IPS-20b (cell line): ENCODE measurements around the gene ANKS1B.

Source experiments
- H3K27ac ChIP-seq: one replicate; pipeline ENCODE4 v1.5.1; 2013; ENCODE audit warnings: low read length
- H3K27me3 ChIP-seq: 2 replicates; pipeline ENCODE4 v1.6.1; 2013; ENCODE audit warnings: mild to moderate bottlenecking, low read length, inconsistent platforms; ENCODE audit not compliant: insufficient read depth
- H3K36me3 ChIP-seq: 2 replicates; pipeline ENCODE4 v1.6.1; 2013; ENCODE audit warnings: low read depth, mild to moderate bottlenecking, inconsistent platforms, low read length, moderate library complexity; ENCODE audit not compliant: insufficient read depth
- H3K4me1 ChIP-seq: 2 replicates; pipeline ENCODE4 v1.6.1; 2013; ENCODE audit warnings: mild to moderate bottlenecking, control low read depth, inconsistent platforms, low read length, moderate library complexity; ENCODE audit not compliant: insufficient read depth
- H3K4me3 ChIP-seq: 2 replicates; pipeline ENCODE4 v1.5.1; 2013; ENCODE audit warnings: mild to moderate bottlenecking, low read length, inconsistent platforms
- H3K9ac ChIP-seq: 2 replicates; pipeline ENCODE4 v1.6.1; 2013; ENCODE audit warnings: low read depth, mild to moderate bottlenecking, inconsistent platforms, low read length, moderate library complexity
- H3K9me3 ChIP-seq: 2 replicates; pipeline ENCODE4 v1.6.1; 2013; ENCODE audit warnings: mild to moderate bottlenecking, low read depth, low read length, inconsistent platforms; ENCODE audit not compliant: insufficient read depth

The ANKS1B gene

DNA sequence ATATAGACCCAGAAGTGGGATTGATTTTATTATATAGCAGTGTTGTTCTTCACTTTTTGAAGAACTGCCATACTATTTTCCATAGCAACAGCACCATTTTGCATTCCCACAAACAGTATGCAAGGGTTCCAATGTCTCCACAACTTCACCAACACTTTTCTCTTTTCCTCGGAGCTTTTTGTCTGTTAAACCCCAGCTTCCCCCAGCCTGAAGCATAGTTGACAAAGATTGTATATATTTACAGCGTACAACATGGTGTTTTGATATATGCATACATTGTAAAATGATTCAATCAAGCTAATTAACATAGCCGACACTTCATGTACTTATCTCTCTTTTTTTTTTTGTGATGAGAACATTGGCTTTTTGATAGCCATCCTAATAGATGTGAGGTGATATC is 982.6 kb downstream of the ANKS1B start:
- Histone ChIP-seq H3K27ac (no peak overlapping the region), H3K4me3 (no peak overlapping the region), H3K9ac (no peak overlapping the region), H3K4me1 (no peaks in the 10 kb centered on the region), H3K36me3 (no peaks in the 10 kb centered on the region), H3K27me3 (no peaks in the 10 kb centered on the region), H3K9me3 (no peaks in the 10 kb centered on the region)

DNA sequence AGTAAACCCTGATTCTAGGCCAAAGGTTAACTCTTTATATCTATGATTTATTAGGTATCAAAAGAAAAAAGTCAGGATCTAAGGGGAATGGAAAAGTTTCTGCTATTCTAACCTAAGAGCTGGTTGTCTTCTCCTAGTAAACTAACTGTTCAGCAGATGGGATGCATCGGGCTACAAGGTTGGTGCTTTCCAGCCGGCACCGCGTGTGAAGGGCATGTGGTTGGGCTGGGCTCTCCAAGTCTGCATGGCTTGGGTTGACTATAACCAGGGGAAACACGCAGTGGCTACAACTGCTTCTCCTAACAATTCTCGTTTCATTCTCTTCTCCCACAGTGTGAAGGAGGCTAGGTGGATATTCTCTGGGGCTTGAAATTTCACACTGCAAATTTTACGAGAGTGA is 985.2 kb downstream of the ANKS1B start:
- Histone ChIP-seq H3K27ac (no peak overlapping the region), H3K9me3 (no peaks in the 10 kb centered on the region)

DNA sequence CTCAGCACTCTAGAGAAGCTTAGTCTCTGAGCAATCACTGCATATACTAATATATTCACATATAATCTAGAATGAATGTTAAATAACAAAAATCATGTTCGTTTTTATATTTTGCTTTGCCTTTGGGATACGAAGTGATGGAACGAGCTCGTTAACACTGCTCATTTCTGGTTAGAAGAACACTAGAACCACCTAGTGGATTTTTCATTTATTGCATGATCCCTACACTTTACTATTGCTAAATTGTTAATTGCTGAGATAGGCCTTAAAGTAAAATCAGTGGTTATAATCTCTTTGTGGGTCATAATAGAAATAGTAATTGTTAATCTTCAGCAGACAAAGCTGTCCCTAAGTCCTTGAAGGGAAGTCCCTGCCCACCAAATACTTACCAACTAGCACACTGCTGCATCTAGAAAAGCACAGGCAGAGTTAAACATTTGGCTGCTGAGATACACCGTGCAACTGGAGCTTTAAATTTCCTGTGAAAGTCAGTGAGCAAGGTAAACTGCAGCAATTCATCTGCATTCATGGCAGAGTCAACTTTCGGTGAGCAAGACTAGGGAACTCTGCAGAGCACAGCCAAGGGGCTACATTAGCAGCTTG is 985.9 kb downstream of the ANKS1B start:
- Histone ChIP-seq H3K27me3 (no peaks in the 10 kb centered on the region), H3K4me3 (no peak overlapping the region), H3K9ac (no peak overlapping the region), H3K27ac (no peak overlapping the region), H3K9me3 (no peaks in the 10 kb centered on the region), H3K36me3 (no peaks in the 10 kb centered on the region), H3K4me1 (no peaks in the 10 kb centered on the region)

More for the DNA sequence above, 985.2 kb downstream of the ANKS1B start:
- Histone ChIP-seq H3K36me3 (no peaks in the 10 kb centered on the region), H3K27me3 (no peaks in the 10 kb centered on the region), H3K4me3 (no peak overlapping the region), H3K9ac (no peak overlapping the region), H3K4me1 (no peaks in the 10 kb centered on the region)

DNA sequence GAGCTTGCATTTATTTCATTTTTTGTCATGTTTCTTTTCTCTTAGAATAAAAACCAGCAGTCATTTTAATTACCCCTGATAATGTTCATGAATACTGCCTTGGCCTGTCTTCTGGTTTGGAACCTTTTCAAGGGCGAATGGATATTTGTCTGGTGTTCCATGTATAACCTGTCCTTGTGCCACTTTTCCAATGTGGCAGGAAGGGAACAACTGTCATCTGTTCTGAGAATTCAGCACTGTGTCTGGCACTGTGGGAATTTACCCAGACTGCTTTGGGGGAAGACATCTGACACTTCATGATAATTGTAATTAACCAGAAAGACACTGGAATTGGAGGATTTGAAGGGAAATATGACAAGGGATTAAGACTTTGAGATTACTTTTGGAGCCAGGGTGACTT is 986.8 kb downstream of the ANKS1B start:
- Histone ChIP-seq H3K27me3 (no peaks in the 10 kb centered on the region), H3K27ac (no peak overlapping the region), H3K4me1 (no peaks in the 10 kb centered on the region), H3K9ac (no peak overlapping the region), H3K4me3 (no peak overlapping the region), H3K9me3 (no peaks in the 10 kb centered on the region), H3K36me3 (no peaks in the 10 kb centered on the region)

DNA sequence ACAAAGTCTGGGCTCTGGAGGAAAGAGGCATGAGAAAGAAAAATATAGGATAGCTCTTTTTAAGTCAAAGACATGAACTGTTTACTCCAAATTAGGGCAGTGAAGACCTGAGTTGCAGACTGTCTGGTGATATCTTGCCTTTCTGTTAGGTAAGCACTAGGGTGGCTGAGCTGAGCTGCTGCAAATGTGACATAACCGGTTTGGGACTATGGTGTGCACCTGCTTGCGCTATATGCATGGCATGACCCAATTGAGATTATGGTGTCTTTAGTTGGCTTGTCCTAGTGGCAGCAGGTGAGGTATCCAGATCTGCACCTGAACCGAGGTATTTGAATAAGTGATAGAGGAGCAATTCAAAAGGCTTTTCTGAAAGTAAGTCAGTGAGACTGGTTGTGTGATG is 994.1 kb downstream of the ANKS1B start:
- no peak overlapping the region for H3K27ac ChIP-seq
- H3K4me3 ChIP-seq: no peak overlapping the region
- H3K9me3 ChIP-seq: no peaks in the 10 kb centered on the region
- no peaks in the 10 kb centered on the region for H3K4me1 ChIP-seq
- H3K9ac ChIP-seq: no peak overlapping the region
- H3K27me3 ChIP-seq: no peaks in the 10 kb centered on the region
- H3K36me3 ChIP-seq: no peaks in the 10 kb centered on the region

DNA sequence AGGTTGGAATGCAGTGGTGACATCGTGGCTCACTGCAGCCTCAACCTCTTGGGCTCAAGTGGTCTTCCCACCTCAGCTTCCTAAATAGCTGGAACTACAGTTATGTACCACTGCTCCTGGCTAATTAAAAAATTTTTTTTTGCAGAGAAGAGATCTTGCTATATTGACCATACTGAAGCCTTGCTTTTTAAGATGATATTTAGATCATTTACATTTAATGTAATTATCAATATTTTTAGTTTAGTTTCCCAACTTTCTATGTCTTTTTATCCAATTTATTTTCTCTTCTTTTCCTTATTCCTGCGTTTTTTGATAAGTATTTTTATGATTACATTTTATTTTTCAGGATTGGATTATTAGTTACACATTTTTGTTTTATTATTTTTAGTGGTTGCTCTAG is 999.6 kb downstream of the ANKS1B start:
- H3K27ac ChIP-seq: no peak overlapping the region

DNA sequence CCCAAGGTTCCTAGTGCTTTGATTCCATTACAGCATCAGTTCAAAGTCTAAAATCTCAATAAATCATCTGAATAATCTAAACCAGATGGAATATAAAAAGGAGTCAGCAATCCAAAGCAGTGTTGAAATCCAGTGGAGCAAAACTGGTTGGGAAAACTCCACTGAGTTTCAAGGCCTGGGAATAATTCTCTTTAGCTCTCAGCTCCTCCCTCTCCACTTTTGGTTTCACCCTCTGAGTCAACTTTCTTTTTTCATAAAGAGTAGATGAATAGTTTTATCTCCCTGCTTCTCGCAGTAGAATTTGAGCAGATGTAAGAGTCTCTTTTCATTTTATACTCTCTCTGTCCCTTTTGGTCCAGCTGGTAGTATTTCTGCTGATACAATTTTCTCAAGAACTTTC is 1001.1 kb downstream of the ANKS1B start:
- no peaks in the 10 kb centered on the region for H3K27me3 ChIP-seq
- no peak overlapping the region for H3K27ac ChIP-seq
- H3K4me1 ChIP-seq: no peaks in the 10 kb centered on the region
- H3K36me3 ChIP-seq: no peaks in the 10 kb centered on the region
- H3K9ac ChIP-seq: no peak overlapping the region
- no peak overlapping the region for H3K4me3 ChIP-seq
- H3K9me3 ChIP-seq: no peaks in the 10 kb centered on the region

More for the DNA sequence above, 999.6 kb downstream of the ANKS1B start:
- no peaks in the 10 kb centered on the region for H3K27me3 ChIP-seq
- no peak overlapping the region for H3K4me3 ChIP-seq
- no peaks in the 10 kb centered on the region for H3K9me3 ChIP-seq
- H3K9ac ChIP-seq: no peak overlapping the region
- H3K4me1 ChIP-seq: no peaks in the 10 kb centered on the region
- H3K36me3 ChIP-seq: no peaks in the 10 kb centered on the region

DNA sequence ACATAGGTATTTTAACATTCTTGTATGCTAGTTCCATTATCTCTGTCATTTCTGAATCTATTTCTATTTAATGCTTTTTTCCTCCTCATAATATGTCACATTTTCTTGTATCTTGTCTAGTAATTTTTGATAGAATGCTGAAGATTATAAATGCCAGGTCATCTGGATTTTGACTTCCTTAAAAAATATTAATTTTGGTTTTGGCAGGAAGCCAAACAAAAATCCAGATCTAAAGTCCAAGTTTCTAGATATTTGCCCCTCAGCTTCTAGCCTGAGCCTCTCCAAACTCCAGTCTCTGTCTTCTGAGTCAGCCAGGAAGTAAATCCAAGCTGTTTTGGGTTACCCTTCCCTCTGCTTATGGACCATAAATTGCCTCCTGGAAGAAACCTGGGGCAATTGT is 1004.2 kb downstream of the ANKS1B start:
- H3K4me3 ChIP-seq: no peak overlapping the region
- no peaks in the 10 kb centered on the region for H3K9me3 ChIP-seq

DNA sequence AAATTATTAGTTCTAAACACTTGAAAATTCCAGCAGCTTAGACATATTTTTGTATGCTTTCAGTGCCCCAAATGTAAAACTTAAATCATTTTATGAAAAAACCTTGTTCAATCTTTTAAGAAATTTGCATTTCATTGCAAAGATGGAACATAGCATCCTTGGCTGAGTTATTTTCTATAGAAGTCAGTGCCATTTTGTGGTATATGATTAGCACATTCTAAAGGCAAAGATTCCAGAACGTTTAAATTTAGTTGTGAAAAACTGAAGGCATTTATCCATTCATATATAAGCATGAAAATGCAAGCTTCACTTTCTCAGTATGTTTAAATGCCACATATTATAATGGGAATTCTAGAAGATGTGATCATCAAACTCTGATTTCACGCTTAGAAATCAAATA is 1007.5 kb downstream of the ANKS1B start:
- Histone ChIP-seq H3K27me3 (no peaks in the 10 kb centered on the region), H3K36me3 (no peaks in the 10 kb centered on the region), H3K27ac (no peak overlapping the region), H3K4me3 (no peak overlapping the region), H3K9me3 (no peaks in the 10 kb centered on the region), H3K9ac (no peak overlapping the region), H3K4me1 (no peaks in the 10 kb centered on the region; the same call in 1 of the 2 replicates)

More for the DNA sequence above, 1004.2 kb downstream of the ANKS1B start:
- Histone ChIP-seq H3K9ac (no peak overlapping the region), H3K27me3 (no peaks in the 10 kb centered on the region), H3K4me1 (no peaks in the 10 kb centered on the region), H3K27ac (no peak overlapping the region), H3K36me3 (no peaks in the 10 kb centered on the region)

DNA sequence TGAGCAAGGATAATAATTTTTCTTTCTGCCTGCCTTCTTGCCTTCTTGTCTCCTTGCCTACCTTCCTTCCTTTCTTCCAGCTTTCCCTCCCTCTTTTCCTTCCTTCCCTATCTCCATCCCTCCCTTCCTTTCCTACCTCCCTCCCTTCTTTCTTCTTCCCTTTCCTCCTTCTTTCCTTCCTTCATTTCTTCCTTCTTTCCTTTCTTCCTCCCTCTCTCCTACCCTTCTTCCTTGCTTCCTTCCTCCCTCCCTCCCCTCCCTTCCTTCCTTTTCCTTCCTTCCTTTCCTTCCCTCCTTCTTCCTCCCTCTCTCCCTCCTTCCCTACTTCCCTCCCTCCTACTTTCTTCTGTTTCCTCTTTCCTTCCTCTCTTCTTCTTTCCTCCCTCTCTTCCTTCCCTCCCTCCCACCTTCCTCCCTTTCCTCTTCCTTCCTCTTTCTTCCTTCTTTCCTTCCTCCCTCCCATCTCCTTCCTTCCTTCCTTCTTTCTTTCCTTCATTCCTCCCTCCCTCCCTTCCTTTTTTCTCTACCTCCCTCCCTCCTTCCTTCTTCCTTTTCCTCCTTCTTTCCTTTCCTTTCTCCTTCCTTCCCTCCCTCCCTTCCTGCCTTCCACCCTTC is 1009.9 kb downstream of the ANKS1B start:
- Histone ChIP-seq H3K4me3 (no peak overlapping the region), H3K4me1 (no peaks in the 10 kb centered on the region; the same call in 1 of the 2 replicates), H3K9me3 (no peaks in the 10 kb centered on the region), H3K9ac (no peak overlapping the region), H3K27ac (no peak overlapping the region), H3K36me3 (no peaks in the 10 kb centered on the region), H3K27me3 (no peaks in the 10 kb centered on the region)

DNA sequence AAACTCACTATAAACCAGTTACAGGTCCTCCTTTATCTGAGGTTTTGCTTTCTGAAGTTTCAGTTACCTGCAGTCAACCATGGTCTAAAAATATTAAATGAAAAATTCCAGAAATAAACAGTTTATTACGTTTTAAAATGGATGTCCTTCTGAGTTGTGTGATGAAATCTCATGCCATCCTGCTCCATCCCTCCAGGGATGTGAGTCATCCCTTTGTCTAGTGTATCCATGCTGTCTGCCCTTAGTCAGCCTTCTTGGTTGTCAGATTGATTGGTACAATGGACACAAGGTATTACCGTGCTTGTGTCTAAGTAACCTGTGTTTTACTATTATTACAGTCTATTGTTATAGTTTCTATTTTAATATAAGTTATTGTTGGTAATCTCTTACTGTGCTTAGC is 1011.3 kb downstream of the ANKS1B start:
- H3K27me3 ChIP-seq: no peaks in the 10 kb centered on the region
- H3K9me3 ChIP-seq: no peaks in the 10 kb centered on the region
- H3K4me3 ChIP-seq: no peak overlapping the region
- no peak overlapping the region for H3K9ac ChIP-seq
- H3K4me1 ChIP-seq: no peaks in the 10 kb centered on the region; the same call in 1 of the 2 replicates
- H3K36me3 ChIP-seq: no peaks in the 10 kb centered on the region
- H3K27ac ChIP-seq: no peak overlapping the region

DNA sequence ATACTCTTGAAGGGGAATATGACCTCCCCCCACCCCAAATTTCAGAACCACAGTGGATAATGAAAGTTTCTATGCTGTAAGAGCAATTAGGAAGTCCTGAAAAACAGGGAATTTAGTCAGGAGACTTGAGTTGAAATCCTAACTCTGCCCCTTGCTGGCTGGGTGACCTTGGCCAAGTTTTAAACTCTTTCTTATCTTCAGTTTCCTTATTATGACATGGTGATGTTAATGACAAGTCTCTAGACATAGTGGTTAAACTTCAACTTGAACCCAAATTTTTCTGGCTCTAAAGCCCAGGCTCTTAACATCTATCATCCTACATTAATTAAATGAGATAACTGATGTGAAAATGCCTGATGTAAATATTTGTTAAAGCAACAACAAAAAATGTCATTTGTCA is 1013.8 kb downstream of the ANKS1B start:
- Histone ChIP-seq H3K4me3 (no peak overlapping the region), H3K9me3 (no peaks in the 10 kb centered on the region), H3K9ac (no peak overlapping the region), H3K27me3 (no peaks in the 10 kb centered on the region), H3K4me1 (no peaks in the 10 kb centered on the region; the same call in none of the 2 replicates), H3K36me3 (no peaks in the 10 kb centered on the region), H3K27ac (no peak overlapping the region)
